GM21515 (cell line): ENCODE results near the gene CAMK2A.

Source experiments
- ATAC-seq: cut with Tn5 transposase; IDR thresholded peaks from one replicate; pipeline ENCODE4 v1.9.1; 2021; ENCODE audit not compliant: unreplicated experiment

The CAMK2A gene

DNA sequence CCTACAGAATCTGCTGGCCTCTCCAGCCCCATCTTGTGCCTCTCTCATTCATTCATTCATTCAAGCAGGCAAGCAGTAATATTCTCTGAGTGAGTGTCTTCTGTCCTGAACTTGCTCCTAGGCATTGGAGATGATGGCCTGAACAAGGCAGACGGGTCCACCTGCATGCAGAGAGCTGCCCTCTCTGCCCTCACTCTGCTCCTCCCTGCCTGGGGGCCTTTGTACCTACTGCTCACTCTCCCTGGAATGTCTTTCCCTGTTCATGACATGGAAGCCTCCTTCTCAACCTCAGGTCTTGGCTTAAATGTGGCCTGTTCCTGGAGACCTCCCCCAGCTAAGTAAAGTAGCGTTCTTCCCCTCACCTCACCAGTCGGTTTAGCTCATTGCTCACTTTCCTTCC is 116.4 kb downstream of the CAMK2A start:
- ATAC-seq: no peak

DNA sequence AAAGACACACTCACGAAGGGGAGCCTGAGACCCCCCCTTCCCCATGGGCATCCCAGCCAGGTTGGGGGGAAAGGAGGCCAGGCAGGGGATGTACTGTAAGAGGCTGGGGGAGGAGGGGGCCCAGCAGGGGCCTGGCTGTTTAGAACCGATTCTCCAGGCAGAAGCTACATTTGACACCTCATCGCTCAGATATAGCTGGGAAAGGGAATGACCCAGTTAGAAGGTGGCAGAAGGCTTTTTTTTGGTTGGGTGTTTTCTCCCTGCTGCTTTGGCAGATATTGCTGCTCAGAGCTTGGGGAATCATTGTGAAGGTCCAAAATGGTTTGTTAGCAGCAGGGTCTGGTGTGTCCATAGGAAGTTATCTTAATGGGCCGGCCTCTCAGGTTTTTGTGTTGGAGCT is 117.0 kb downstream of the CAMK2A start:
- no peak for ATAC-seq

DNA sequence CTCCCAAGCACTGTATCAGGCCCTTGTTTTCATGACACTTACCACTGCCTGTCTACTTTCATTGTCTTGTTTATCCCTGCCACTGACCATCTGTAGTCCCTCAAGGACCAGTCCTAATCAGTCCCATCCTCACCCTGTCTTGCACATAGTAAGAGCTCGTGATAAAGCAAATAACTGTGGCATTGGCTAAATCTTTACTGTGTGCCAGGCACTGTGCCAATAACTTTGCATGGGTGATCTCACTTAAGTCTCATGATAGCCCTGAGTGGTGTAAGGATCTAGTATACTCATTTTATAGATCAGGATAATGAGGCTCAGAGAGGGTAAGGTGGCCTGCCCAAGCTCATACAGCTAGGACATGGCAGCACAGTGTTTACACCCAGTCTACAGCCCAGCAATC is 117.4 kb downstream of the CAMK2A start:
- ATAC-seq: no peak
